Breast epithelium (tissue), 3 donors: ENCODE measurements around the gene NEU1.

Source experiments
- CTCF ChIP-seq, 3 donors: fragments of 450-650 bp; IDR thresholded peaks; one replicate each; pipeline ENCODE4 v1.5.1; 2016 to 2017; ENCODE audit warnings: antibody characterized with exemption in 3 of 3, mild to moderate bottlenecking in 3 of 3, moderate library complexity in 3 of 3
- POLR2A ChIP-seq: fragments of 450-650 bp; IDR thresholded peaks from one replicate; pipeline ENCODE4 v1.6.1; 2016; ENCODE audit warnings: antibody characterized with exemption, mild to moderate bottlenecking, moderate library complexity
- POLR2AphosphoS5 ChIP-seq, 3 donors: sonication (generic); formaldehyde crosslinking; IDR thresholded peaks; one replicate each; pipeline ENCODE4 v1.6.1; 2017; ENCODE audit warnings: antibody characterized with exemption in 3 of 3

DNA sequence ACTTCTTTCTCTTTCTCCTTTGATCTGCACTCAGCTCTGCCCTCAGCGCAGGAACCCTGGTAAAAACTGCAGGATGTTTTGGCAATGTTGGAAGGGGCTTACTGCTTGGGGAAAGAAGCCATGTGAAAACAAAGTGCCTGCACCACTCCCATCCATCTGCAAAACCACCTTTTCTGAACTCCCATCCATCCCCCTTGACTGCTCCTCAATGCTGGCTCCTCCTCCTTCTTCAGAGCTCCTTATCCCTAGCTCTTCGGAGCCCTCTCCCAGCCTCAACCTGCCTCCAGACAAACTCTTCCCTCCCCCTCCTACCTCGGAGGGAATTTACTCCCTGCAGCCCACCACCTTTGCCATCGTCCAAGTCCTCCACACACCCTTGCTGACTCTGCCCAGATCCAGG lies 43.5 kb upstream of the NEU1 start:
- TF ChIP-seq CTCF (IDR thresholded peaks at IDR 0.05) (no peak), POLR2AphosphoS5 (IDR thresholded peaks at IDR 0.05) (no peak), POLR2A (no peak)
